Stimulated activated naive CD8-positive, alpha-beta T cell treated with anti-CD3 and anti-CD28 coated beads, Interleukin-15, Interleukin-2, amounts not matched to agents 100 ng/mL and 50 ng/mL, for 24 hours (primary cell): ENCODE results near the gene FRYL.
A peak's percentile ranks its signal among the peaks of the same experiment; 100 is the strongest.

Experiments
- H3K27ac Mint-ChIP-seq: one replicate; pipeline ENCODE4 v1.8.0; 2021; ENCODE audit warnings: mild to moderate bottlenecking, mixed read lengths
- H3K27me3 Mint-ChIP-seq: one replicate; pipeline ENCODE4 v1.8.0; 2021; ENCODE audit warnings: mixed read lengths
- H3K36me3 Mint-ChIP-seq: one replicate; pipeline ENCODE4 v1.8.0; 2021; ENCODE audit warnings: low read depth, mixed read lengths
- H3K4me1 Mint-ChIP-seq: one replicate; pipeline ENCODE4 v1.8.0; 2021; ENCODE audit warnings: low read depth, mixed read lengths
- H3K4me3 Mint-ChIP-seq: one replicate; pipeline ENCODE4 v1.8.0; 2021; ENCODE audit warnings: mild to moderate bottlenecking, mixed read lengths
- H3K9me3 Mint-ChIP-seq: one replicate; pipeline ENCODE4 v1.8.0; 2021; ENCODE audit warnings: mixed read lengths

The FRYL gene

GRCh38 chr4:48681856-48682255 lies 98.2 kb downstream of the FRYL start:
- no peak overlapping the region for H3K4me3 Mint-ChIP-seq
- H3K27ac Mint-ChIP-seq, result peak overlapping the region; percentile 38

GRCh38 chr4:48680848-48681568 lies 99.1 kb downstream of the FRYL start:
- peaks cover 18% of the 10 kb centered on the region for H3K36me3 Mint-ChIP-seq
- no peak overlapping the region for H3K27ac Mint-ChIP-seq
- peaks cover 35% of the 10 kb centered on the region for H3K4me1 Mint-ChIP-seq
- H3K4me3 Mint-ChIP-seq, result no peak overlapping the region
- H3K9me3 Mint-ChIP-seq, result no peaks in the 10 kb centered on the region
- no peaks in the 10 kb centered on the region for H3K27me3 Mint-ChIP-seq

More at GRCh38 chr4:48681856-48682255, 98.2 kb downstream of the FRYL start:
- H3K4me1 Mint-ChIP-seq, result peaks cover 41% of the 10 kb centered on the region
- H3K36me3 Mint-ChIP-seq, result peaks cover 21% of the 10 kb centered on the region
- no peaks in the 10 kb centered on the region for H3K27me3 Mint-ChIP-seq
- H3K9me3 Mint-ChIP-seq, result no peaks in the 10 kb centered on the region

- Mint-ChIP-seq H3K36me3 (peaks cover 22% of the 10 kb centered on the region), H3K9me3 (peaks cover 7% of the 10 kb centered on the region), H3K27me3 (no peaks in the 10 kb centered on the region), H3K27ac (no peak overlapping the region), H3K4me3 (no peak overlapping the region), H3K4me1 (peaks cover 14% of the 10 kb centered on the region)
Measured at GRCh38 chr4:48673537-48673936, 106.5 kb downstream of the FRYL start.

GRCh38 chr4:48670587-48670986 lies 109.5 kb downstream of the FRYL start:
- Mint-ChIP-seq H3K27me3 (no peaks in the 10 kb centered on the region), H3K27ac (no peak overlapping the region), H3K36me3 (peaks cover 12% of the 10 kb centered on the region), H3K4me3 (no peak overlapping the region), H3K9me3 (peaks cover 7% of the 10 kb centered on the region), H3K4me1 (peaks cover 39% of the 10 kb centered on the region)

GRCh38 chr4:48669086-48669485 lies 111.0 kb downstream of the FRYL start:
- Mint-ChIP-seq H3K36me3 (peaks cover 15% of the 10 kb centered on the region), H3K4me1 (peaks cover 44% of the 10 kb centered on the region), H3K27me3 (no peaks in the 10 kb centered on the region), H3K9me3 (peaks cover 7% of the 10 kb centered on the region), H3K4me3 (no peak overlapping the region), H3K27ac (no peak overlapping the region)

- Mint-ChIP-seq H3K9me3 (peaks cover 7% of the 10 kb centered on the region), H3K36me3 (peaks cover 20% of the 10 kb centered on the region), H3K4me3 (no peak overlapping the region), H3K27me3 (no peaks in the 10 kb centered on the region), H3K4me1 (peaks cover 43% of the 10 kb centered on the region), H3K27ac (no peak overlapping the region)
Measured at GRCh38 chr4:48668254-48669017, 111.6 kb downstream of the FRYL start.

- Mint-ChIP-seq H3K4me1 (peaks cover 39% of the 10 kb centered on the region), H3K27me3 (no peaks in the 10 kb centered on the region), H3K36me3 (peaks cover 27% of the 10 kb centered on the region), H3K9me3 (peaks cover 7% of the 10 kb centered on the region), H3K27ac (no peak overlapping the region), H3K4me3 (no peak overlapping the region)
Measured at GRCh38 chr4:48667148-48667547, 112.9 kb downstream of the FRYL start.

GRCh38 chr4:48665555-48666186 lies 114.4 kb downstream of the FRYL start:
- H3K9me3 Mint-ChIP-seq, result peaks cover 7% of the 10 kb centered on the region
- H3K4me1 Mint-ChIP-seq, result peaks cover 50% of the 10 kb centered on the region
- H3K27me3 Mint-ChIP-seq, result no peaks in the 10 kb centered on the region
- H3K4me3 Mint-ChIP-seq, result peak overlapping the region; percentile 5
- H3K36me3 Mint-ChIP-seq, result peaks cover 30% of the 10 kb centered on the region
- H3K27ac Mint-ChIP-seq, result no peak overlapping the region

GRCh38 chr4:48664938-48665337 lies 115.1 kb downstream of the FRYL start:
- H3K27me3 Mint-ChIP-seq, result no peaks in the 10 kb centered on the region

GRCh38 chr4:48661391-48661790 lies 118.7 kb downstream of the FRYL start:
- Mint-ChIP-seq H3K4me1 (peaks cover 32% of the 10 kb centered on the region), H3K9me3 (peaks cover 5% of the 10 kb centered on the region), H3K36me3 (peaks cover 27% of the 10 kb centered on the region), H3K27me3 (no peaks in the 10 kb centered on the region), H3K4me3 (no peak overlapping the region), H3K27ac (no peak overlapping the region)

More at GRCh38 chr4:48664938-48665337, 115.1 kb downstream of the FRYL start:
- H3K36me3 Mint-ChIP-seq, result peaks cover 27% of the 10 kb centered on the region
- H3K9me3 Mint-ChIP-seq, result peaks cover 5% of the 10 kb centered on the region
- H3K4me3 Mint-ChIP-seq, result no peak overlapping the region
- peaks cover 54% of the 10 kb centered on the region for H3K4me1 Mint-ChIP-seq
- no peak overlapping the region for H3K27ac Mint-ChIP-seq

GRCh38 chr4:48660347-48660746 lies 119.7 kb downstream of the FRYL start:
- Mint-ChIP-seq H3K36me3 (peaks cover 27% of the 10 kb centered on the region), H3K9me3 (peaks cover 5% of the 10 kb centered on the region), H3K4me1 (peaks cover 23% of the 10 kb centered on the region), H3K27ac (no peak overlapping the region), H3K27me3 (no peaks in the 10 kb centered on the region), H3K4me3 (no peak overlapping the region)

- Mint-ChIP-seq H3K27me3 (no peaks in the 10 kb centered on the region), H3K36me3 (peaks cover 15% of the 10 kb centered on the region), H3K27ac (no peak overlapping the region), H3K4me3 (no peak overlapping the region), H3K9me3 (no peaks in the 10 kb centered on the region), H3K4me1 (peaks cover 45% of the 10 kb centered on the region)
Measured at GRCh38 chr4:48654015-48654664, 125.9 kb downstream of the FRYL start.

- no peak overlapping the region for H3K27ac Mint-ChIP-seq
Measured at GRCh38 chr4:48653217-48654014, 126.7 kb downstream of the FRYL start.

GRCh38 chr4:48651914-48652313 lies 128.2 kb downstream of the FRYL start:
- H3K4me1 Mint-ChIP-seq, result peaks cover 50% of the 10 kb centered on the region
- H3K9me3 Mint-ChIP-seq, result no peaks in the 10 kb centered on the region
- H3K4me3 Mint-ChIP-seq, result no peak overlapping the region
- no peaks in the 10 kb centered on the region for H3K27me3 Mint-ChIP-seq
- H3K36me3 Mint-ChIP-seq, result peaks cover 15% of the 10 kb centered on the region
- peak overlapping the region; percentile 1 for H3K27ac Mint-ChIP-seq

More at GRCh38 chr4:48653217-48654014, 126.7 kb downstream of the FRYL start:
- H3K27me3 Mint-ChIP-seq, result no peaks in the 10 kb centered on the region
- no peaks in the 10 kb centered on the region for H3K9me3 Mint-ChIP-seq
- H3K4me1 Mint-ChIP-seq, result peaks cover 45% of the 10 kb centered on the region
- H3K36me3 Mint-ChIP-seq, result peaks cover 15% of the 10 kb centered on the region
- no peak overlapping the region for H3K4me3 Mint-ChIP-seq
